NCI-H2107 treated with DMSO at 0.1 percent for 48 hours (cell line): ENCODE data around the gene HES2.
"Not testable (repeated sequence)": the region's sequence is repeated elsewhere in the genome, so short reads cannot be mapped to it uniquely, and the experiment has no call there.

ENCODE experiments used
- DNase-seq: peaks from one replicate; lab custom pipeline; 2025; ENCODE audit not compliant: unreplicated experiment; lab: John Stamatoyannopoulos, UW

HES2 gene, protein sequence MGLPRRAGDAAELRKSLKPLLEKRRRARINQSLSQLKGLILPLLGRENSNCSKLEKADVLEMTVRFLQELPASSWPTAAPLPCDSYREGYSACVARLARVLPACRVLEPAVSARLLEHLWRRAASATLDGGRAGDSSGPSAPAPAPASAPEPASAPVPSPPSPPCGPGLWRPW

DNA sequence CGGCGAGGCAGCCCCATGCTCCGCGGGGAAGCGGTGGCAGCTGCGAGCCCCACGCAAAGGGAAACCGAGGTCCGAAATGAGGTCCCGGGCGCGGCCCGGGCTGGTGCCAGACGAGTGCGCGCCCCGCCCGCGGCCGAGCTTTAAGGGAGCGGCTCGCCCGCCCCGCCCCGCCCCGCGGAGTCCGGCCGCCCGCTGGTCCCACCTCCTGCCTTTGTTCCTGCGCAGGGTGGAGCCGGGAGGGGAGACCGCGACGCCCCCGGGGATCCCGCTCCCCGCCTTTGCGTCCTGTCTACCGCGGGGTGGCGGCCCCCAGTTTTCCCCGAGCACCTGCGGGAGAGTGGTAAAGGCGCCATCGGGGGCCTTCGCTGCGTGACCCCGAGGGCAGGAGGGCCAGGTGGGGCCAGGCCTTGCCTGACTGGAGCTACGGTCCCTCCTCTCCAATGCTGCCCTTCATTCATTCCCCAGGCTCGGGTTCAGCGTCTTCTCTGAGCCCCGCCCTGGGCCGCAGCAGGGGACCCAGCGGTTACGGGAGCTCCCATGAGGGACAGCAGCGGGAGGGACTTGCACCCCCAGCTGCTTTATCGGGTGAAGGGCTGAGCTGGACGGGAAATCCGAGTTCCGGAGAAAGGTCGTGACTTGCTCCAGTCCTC is at the start of gene HES2:
HES2 (minus strand) TSS at position 116 of the 650 bp plus-strand sequence; CDS start at position 17, 99 bp downstream.
- no peak for DNase-seq

DNA sequence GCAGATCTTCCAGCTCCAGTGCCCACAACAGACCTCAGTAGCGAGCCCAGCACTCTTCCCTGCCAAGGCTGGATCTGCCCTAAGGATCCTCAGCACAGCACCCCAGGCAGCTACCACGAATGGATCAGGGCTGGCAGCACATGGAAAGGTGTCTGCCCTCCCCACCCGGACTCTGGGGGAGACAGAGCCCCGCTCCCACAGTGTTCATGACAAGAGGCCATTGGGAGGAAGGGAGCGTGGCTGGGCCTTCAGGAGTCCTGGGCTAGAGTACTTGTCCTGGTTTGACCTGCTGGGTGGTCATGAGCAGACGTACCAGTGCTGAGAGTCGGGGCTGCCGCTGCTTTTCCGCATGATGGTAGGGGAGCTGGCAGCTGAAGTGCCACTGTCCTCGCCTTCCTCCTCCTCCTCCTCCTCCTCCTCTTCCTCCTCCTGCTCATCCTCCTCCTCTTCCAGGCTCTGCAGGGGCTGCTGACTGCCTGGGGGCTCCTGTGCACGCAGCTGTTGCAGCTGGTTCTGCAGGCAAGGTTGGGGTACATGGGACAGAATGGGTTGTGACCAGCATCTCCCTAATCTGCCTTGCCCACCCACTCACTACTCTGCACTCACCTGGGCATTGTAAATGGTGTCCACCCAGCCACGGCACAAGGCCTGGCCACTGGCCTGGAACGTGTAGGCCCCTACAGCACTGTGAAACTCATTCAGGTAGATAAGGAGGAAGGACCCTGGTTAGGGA is 49.2 kb upstream of the HES2 start:
- no peak for DNase-seq

DNA sequence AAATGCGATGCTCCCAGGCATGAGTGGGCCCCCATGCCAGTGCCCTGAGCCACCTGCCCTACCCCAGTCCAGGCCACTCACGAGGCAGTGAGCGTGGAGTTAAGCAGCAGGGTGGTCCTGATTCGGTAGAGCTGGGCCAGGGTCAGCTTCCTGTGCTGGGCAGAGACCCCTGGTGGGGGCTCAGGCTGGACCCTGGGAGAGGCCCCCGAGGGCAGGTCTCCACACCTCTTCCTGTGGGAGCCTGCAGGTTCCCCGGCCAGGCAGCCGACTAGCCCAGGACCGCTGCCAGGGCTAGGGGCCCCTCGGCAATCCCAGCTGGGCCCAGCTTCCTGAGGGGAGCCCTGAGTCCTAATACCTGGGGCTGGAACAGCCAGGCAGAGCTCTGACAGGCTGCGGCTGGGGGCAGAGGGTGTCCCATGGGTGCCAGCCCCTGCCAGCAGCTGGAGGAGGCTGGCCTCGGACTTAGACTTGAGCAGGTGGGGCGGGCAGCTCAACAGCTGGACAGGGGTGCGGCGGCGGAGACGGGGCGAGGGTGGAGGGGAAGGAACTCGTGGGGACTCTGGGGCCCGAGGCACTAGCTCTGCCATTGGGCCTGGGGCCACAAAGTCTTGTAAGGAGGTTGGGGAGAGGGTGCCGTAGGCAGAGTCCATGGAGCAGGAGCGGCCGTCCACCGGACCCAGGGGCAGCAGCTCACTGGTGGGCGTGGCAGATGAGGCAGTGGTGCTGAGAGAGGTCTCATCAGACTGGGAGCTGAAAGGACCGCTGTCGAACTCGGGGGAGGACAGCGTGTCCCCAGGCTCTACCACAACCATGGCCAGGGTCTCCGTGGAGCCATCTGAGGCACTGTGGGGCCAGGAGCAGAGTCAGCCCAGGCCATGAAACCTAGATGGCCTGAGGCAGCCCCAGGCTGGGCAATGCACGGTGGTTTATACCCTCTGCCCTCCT is 48.3 kb upstream of the HES2 start:
- no peak for DNase-seq

DNA sequence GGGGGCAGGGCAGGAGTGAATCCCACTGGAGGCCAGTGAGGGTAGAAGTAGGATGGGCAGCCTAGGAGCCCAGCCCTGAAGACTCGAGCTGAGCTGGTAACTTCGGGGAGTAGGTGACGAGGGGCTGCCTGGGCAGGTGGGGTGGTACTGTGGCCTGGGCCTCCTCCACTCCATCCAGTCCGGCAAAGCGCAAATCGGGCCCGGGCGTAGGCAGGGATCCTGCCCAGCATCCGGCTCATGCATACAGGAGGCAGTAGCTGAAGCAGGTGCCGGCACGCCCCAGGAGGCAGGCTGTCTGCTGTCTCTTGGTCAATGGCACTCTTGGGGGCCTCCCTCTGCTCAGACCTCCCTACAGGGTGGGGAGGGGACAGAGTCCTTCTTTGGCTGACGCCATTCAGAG is 47.5 kb upstream of the HES2 start:
- DNase-seq, result no peak

DNA sequence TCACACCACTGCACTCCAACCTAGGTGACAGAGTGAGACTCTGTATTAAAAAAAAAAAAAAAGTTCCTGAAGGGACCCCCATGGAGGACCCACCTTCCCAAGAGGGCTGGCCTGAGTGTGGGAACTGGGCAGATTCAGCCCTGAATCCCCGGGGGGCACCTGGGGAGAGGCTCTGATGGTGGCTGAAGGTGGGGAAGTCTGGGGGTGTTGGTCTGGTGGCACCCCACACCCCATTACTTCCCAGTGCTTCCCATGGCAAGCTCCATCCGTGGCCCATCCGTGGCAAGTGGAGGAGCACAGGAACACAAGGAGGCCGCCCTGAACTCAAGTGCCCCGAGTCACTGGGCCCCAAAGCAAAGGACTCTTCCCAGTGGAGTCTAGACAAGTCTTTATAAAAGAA is 47.0 kb upstream of the HES2 start:
- DNase-seq, result no peak

DNA sequence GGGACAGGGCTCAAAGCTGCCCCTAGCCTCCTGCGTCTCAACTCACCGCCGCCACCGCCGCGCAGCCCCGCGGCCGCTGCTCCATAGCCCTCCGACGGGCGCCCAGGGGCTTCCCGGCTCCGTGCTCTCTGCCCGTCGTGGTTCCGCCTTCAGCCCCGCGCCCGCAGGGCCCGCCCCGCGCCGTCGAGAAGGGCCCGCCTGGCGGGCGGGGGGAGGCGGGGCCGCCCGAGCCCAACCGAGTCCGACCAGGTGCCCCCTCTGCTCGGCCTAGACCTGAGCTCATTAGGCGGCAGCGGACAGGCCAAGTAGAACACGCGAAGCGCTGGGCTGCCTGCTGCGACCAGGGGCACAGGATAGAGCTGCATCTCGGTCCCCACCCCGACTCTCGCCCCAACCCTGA is 46.3 kb upstream of the HES2 start, which contains the start of gene TNFRSF25:
TNFRSF25 (minus strand) TSS at position 151 of the 400 bp plus-strand sequence; CDS start at position 85, 66 bp downstream.
- no peak for DNase-seq

DNA sequence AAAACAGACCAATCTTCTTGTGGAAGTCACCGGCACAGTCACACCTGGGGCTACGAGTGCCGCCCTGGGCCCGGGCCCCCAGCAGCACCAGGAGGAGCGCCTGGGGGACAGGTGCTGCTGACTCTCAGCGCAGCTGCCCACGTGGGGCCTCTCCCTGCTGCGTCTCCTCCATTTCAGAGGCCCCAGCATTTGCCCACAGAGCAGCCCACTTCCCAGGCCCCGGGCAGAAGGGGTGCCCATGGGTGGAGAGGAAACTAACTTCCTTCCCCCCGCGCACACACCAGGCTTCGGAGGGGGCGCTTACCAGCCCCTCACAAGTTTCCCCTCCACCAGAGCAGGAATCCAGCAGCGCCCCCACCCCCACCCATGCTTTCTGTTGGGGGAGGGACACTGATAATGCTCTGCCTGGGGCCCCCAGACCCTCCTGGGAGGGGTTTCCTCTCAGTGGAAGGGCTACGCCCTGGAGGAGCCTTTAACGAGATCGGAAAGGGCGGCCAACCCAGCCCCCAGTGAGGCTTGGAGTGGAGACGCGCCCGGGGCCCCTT is 45.8 kb upstream of the HES2 start:
- DNase-seq, result no peak

DNA sequence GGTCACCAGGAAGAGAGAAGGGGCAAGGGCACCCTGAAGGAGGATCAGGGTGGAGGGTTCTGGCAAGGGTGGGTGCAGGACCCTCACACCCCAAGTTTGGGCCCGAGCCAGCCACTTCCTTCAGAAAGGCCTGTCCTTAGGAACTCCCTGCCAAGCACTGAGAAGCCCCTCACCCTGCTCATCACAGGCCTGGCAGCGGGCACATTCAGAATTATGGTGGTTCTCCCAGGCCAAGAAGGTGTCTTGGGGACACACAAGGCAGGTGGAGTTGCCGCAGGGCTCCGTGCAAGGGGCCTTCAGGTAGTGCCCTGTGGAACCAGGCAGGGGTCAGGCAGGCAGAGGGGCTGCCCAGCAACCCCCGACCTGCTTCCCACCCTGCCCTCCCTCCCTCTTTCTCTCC is 45.2 kb upstream of the HES2 start:
- no peak for DNase-seq

DNA sequence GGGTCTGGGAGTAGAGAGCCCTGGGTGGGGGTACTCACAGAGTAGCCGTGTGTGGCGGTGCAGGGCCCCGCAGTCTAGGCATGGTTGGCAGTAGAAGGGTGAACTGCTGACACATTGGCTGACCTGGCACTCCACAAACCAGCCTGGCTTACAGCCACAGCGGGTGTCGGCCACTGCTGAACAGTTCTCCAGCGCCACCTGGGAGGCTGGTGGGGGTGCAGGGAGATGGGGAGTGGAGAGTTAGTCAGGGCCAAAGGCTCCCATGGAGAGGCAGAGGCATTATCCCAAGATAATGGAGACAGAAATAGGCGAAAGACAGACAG is 44.8 kb upstream of the HES2 start:
- DNase-seq, result no peak

DNA sequence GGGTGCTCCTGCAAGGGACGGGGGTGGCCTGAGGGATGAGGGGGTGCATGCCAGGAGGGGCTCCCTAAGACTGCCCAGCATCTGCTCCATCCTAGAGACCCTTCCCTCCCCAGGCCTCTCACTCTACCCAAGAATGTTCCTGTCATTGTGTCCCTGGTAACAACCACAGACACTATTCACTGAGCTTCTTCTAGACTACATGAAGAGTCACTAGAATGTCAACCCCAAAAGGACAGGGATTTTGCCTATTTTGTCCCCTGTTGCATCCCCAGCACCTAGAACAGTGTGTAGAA is 43.3 kb upstream of the HES2 start:
- no peak for DNase-seq

DNA sequence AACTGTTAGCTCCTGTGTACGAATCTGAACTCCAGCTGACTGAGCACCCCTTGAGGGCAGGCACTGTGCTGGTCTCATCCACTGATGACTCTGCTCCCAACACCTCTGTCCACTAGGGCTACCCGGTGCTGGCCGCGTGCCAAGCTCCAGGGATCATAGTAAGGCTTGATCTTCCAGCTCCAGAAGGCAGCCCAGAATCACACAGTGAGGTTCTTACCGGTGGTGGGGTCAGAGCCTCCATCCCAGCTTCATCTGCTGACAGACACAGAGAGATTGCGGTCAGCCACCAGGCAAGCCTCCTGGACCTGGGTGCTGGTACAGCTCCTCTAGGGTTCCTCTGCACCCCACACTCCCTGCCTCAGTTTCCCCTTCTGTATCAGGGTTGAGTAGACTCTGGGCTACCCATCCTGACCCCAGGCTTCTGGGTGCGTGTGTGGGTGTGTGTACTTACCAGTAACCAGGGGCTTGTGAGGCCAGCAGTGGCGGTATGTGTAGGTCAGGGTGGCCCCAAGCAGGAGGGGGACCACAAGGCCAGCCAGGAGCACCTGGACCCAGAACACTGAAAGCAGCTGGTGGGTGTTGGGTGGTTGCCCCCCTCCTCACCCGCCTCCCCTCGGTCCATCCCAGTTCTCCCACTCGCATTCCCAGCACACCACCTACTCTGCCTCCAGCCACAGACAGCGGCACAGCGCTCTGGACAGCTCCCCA is 42.8 kb upstream of the HES2 start:
- DNase-seq, result no peak

DNA sequence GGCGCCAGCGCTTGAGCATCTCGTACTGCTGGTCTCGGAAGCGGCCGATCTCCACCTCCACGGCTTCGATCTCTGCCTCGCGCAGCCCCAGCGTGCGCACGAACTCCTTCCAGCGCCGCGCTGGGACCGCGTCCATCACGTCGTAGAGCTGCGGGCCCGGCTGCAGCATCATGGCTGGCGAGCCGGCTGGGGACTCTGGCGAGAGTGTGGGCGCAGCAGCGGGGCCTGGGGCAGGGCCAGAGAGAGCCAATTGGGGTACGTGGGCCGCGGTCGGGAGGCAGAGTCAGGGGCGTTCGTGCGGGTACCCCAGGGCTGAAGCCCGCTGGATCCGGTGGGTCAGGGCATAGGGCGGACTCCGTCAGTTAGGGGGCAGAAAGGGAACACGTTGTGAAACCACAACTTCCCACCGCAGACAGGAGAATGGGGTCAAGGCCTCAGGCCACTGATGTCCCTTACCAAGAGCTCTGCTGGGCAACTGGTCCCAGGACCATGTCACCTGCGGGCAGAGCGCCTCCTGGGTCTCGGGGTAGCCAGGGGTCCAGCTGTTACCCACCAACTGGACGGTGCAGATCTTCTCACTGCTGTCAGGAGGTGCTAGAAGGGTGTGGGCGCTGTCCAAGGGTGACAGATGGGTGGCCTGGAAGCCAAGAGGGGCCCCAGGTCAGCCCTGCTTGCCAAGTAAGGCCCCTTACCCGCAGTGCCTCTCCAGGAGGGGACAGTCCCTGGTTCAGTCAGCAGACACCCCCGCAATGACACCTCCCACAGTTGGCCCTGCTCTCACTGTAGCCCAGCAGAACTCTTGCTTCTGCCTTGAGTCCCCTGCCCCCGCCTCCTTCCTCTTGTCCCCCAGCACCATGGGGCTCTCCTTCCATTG is 42.1 kb upstream of the HES2 start:
- DNase-seq, result no peak

DNA sequence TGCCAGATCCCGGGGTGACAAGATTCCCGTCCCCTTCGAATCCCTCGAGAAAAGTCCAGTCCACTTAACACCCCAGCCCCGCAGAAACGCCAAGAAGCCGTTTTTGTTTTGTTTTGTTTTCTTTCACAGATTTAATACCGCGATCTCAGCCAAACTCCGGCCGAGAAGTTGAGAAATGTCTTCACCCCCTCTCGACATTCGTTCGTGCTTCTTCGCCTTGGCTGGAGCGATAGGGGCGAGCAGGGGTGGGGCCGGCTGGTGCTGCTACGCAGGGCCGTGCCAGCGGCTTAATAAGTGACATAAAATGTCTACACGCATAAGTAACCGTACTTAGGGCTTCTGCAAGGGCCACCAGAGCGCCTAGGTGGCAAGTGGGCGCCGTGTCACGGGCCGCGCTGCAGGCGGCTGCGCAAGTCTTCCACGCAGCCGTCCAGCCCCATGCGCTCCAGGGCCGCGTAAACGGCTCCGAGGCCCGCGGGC is 41.4 kb upstream of the HES2 start:
- no peak for DNase-seq

DNA sequence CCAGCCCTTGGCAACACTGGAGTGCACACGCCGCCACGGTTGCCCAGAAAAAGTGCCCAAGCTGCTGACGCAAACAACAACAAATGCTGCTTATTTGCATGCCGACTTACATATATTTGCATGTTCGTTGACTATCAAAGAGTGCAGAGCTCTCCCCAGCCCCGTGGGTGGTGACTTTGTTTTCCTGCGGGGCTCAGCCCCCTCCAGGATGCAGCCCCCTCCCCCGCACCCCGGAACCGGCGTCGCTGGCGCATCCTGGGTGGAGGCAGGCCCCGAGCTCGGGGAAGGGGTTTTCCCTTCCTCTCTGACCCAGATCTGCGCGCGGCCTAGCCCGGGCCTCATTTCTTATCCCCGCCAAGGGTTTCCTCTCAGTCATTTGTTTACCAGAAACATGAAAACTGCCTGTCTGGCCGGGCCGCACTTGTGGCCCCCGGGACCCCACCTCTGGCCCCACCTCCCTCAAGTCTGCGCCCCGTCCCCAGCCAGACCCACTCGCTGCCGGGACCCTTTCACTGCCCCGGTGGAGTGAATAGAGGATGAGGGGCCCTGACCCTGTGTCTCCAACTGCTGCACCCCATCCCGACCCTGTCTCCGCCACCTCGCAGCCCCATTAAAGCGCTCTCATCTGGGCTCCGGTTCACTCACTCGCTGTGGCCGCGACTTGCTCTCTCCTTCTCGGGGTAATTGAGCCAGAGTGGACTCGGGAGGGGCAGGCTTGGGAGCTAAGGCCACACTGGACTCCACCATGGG is 40.8 kb upstream of the HES2 start:
- DNase-seq, result no peak

DNA sequence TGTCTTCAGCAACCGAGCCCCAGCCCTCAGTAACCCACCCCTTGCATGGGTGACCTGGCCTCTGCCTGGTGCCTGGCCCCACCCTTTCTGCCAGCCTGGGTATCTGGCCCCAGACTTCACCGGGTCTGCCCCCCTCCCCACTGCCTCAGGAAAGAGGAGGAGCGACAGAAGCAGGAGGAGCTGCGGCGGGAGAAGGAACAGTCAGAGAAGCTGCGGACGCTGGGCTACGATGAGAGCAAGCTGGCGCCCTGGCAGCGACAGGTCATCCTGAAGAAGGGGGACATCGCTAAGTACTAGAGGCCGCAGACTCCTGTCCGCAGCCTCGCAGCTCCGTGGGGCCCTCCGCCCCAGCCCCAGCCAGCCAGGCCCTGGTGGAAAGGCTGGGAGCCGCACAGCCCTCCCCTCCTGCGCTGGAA is 40.1 kb upstream of the HES2 start:
- DNase-seq, result no peak

DNA sequence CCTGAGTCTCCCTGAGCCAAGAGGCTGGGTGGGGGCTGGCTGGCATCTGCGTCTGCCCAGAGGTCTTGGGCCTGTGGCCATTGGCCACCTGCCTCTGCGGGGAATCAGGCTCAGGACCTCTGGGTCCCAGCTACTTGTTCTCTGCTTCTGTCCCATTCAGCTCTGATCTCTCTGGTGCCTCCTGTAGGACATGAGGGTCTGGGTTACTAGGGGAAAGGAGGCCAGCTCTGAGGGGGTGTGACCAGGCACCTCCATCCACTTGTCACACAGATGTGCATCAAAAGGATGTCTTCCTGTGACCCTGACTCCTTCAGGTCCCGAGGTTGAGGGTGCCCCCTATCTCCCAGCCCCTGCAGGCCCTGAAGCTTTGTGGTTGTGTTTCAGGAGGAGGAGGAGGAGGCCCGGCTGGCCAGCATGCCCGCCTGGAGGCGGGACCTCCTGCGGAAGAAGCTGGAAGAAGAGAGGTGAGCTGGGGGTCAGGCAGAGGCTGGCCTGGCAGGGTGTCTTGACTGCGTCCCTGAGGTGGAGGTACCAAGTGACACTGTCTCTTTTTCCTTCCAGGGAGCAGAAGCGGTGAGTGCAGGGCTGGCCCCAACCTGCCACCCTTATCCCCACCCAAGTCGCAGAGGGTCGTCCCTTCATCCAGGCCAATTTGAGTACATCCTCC is 37.2 kb upstream of the HES2 start:
- no peak for DNase-seq

DNA sequence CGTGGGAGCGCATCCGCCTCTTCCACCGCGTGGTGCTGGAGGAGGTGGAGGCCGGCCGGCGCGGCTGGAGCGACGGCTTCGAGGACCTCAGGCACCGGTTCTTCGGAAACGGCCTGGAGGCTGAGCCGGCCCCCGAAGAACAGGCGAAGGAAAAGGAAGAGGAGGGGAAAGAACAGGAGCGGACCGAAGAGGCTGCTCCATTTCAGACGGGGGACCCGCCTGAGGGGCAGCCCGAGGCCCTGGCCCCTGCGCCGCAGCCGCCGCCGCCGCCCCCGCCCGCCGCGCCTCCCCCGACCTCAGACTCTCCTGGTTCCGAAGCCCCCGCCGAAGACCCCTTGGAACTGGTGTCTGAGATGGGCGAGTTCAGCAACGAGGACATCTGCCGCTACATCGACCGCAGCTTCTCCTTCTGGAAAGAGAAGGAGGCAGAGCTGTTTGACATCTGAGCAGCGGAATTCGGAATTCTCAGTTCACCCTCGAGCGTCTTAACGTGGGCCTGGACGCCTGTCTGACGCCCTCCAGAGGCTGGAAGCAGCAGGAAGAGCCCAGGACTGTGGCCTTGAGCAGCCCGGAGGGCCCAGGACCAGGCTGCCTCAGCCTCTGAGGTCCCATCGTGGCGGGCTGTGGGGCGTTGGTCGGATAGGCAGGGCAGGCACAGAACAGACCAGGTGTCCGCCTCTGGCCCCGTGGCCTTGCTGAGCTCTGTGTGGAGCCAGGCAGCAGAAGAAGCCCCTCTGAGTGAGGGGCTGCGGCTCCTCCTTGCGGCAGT is 36.2 kb upstream of the HES2 start:
- DNase-seq, result not testable (repeated sequence)
